GM18868 (cell line): ENCODE results near the gene PDGFRB.
"Not testable (repeated sequence)": the region's sequence is repeated elsewhere in the genome, so short reads cannot be mapped to it uniquely, and the experiment has no call there.

Source experiments
- ATAC-seq: cut with Tn5 transposase; IDR thresholded peaks from one replicate; pipeline ENCODE4 v1.9.1; 2021; ENCODE audit warnings: mild to moderate bottlenecking, moderate library complexity; ENCODE audit not compliant: unreplicated experiment

Gene PDGFRB

GRCh38 chr5:150092159-150092787 lies 63.4 kb downstream of the PDGFRB start:
- peak; percentile 61 for ATAC-seq

GRCh38 chr5:150085950-150086715 lies 69.5 kb downstream of the PDGFRB start, which contains the start of gene CSF1R:
Gene CSF1R, minus strand, starts transcription at chr5:150086554. Its CDS starts 127 bp downstream, at chr5:150086427.
- no peak for ATAC-seq

DNA sequence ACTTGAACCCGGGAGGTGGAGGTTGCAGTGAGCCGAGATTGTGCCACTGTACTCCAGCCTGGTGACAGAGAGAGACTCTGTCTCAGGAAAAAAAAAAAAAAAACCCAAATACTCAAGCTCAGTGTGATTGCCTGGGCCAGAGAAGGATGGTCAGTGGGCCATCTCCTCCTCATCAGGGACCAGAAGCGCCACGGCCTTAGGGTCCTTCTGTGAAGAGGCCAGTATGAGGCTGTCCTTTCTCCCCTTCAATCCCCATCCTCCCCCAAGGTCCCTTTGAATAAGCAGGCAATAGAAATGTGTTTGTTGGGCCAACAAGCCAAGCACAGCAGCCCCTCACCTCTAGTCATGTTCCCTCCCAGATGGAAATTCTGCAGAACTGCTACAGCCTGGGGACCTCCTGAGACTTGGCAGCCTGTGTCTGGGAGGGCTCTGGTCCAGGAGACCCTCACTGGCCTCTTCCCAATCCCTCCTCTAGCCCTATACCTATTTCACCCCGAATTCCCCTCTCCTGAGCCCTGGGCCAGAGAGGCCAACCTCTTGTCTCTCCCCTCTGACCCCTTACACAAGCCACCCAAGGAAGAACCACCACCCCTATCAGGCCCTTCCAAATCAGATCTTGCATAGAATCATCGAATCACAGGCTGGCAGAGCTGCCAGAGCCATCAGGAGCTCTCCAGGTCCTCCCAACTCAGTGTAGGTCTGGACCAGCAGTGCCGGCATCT lies 70.3 kb downstream of the PDGFRB start:
- no peak for ATAC-seq

DNA sequence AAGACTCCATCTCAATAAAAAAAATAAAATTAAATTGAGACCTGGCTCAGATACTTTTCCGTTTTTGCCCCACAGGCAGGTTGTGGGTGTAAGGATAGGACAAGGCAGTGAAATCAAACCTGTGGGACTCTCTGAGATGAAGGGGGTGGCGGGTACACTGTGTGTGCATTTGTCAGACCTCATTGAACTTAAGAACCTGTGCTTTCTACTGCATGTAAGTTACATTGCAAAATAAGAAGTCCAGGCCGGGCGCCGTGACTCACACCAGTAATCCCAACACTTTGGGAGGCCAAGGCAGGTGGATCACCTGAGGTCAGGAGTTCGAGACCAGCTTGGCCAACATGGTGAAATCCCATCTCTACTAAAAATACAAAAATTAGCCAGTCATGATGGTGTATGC lies 70.9 kb downstream of the PDGFRB start:
- ATAC-seq: not testable (repeated sequence)

GRCh38 chr5:150082889-150083288 lies 72.8 kb downstream of the PDGFRB start:
- no peak for ATAC-seq

- ATAC-seq: peak; percentile 41
Observed at GRCh38 chr5:150082374-150082773, 73.3 kb downstream of the PDGFRB start.

DNA sequence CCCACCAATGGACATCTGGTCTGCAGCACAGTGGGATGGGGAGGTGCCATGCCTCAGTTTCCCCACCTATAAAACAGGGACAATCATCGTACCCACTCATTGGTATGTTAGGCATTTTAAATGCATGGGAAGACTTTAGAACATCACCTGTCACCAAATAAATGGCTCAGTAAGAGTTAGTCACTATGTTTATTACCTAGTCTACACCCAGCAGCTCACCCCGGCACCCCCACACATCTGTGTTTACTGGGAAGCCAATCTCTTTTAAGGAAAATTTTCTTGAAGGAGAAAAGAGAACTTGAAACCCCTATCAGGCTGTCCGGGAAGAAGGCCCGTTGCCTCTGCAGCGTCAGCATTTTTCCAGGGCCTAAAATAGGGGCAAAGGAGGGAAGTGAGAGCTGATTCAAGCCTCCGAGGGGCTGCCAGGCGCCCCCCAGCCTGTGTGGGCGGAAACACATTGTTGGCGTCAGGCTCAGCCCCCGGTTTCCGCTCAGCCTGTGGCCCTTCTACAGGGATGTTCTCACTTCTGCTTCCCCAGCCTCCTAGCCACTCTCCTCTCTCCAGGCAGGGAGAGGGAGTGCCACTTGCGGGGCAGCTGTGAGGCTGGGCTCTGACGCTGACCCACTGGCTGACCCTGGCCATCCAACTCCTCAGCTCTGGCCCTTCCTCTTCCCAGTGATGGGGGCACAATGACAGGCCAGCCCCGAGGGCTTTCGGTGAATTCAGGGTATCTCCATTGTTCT lies 73.9 kb downstream of the PDGFRB start:
- peak; percentile 90 for ATAC-seq

- no peak for ATAC-seq
Observed at GRCh38 chr5:150080696-150081435, 74.8 kb downstream of the PDGFRB start.

DNA sequence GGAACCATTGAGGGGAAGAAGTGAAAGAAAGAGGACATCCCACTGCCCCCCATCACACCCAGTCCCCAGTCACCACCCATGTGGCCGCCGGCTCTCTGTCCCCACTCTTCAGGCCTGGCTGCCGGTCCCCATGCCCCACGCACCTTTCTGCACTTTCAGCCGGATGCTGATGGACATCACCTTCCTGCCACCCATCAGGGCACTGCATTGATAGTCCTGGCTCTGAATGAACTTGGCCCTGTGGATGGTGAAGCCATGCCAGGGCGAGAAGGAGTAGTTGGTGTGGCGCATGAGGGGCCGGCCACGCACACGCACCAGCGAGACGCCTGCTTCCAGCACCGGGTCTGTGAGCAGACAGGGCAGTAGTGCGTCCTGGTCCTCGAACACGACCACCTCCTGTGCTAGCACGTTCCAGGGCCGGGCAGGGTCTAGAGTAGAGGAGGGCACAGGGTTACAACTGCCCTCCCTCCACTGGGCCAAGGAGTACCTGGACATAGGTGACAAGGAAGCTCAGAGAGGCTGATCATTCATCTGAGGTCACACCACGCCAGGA lies 75.7 kb downstream of the PDGFRB start:
- ATAC-seq: no peak

DNA sequence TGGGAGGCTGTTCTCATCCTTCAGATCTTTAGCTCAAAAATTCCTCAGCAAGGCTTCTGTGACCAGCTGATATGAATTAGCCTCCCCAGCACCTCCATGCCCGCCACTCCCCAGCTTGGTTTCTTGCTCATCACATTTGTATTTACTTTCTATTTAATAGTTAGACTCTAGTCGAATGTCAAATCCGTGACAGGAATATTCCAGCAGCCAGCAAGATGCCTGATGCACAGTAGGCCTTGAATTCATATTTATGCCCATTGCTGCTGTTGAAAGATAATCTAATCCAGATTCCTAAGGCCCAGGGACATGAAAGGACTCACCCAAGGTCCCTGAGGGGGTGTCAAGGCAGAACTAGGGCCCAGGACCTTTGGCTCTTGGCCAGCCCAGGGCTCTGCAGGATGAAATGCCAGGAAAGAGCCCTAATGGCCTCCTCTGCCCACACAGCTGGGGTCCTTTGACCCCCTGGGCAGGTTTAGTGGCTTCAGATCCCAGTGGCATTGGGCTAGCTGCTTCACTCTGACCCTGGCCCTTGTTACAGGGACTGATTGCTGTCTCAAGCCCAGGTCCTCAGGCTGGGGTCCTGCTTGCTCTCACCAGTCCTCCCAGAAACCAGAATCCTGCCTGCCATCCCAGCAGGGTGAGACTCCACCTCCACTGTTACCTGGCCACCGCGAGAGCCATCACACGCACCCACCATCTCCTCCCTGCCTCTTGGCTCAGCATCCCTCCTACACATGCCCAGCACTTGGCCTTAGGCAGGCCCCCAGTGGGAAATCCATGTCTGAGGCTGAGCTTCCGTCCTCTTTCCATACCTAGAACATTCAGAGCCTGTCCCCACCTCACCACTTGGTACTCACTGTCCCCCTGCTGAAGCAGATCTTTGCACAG lies 76.6 kb downstream of the PDGFRB start:
- ATAC-seq: no peak

DNA sequence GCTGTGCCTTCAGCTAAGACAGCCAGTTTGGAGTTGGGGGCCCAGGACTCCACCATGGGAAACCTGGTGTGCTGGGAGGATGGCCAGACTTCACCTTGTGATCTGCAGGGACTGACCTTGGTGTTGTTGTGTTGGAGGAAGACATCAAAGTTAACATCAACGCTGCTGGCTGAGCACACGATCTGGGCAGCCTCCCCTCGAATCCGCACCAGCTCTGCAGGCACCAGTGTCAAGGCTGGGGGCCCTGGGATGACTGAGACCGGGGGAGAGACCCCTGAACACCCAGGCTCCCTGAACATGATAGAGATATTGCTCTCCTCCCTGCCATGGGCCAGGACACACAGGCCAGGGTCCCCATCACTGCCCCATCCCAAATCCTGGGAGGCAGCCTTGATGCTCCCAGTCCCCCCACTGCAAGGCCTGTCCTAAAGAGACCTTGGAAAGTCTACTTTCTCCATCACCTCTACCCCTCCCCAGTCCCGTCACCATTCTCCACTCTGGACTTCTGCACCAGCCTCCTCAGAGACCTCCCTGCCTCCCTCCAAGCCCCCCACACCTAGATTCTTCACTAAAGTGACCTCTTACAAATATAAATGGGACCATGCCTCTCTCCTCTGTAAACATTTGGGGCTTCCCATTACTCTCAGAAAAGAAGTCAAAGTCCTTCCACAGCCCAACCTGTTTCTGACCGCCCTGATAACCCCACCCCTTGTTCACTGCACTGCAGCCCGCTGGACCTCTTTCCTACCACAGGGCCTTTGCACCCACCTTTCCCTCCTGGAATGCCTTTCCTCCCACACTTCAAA lies 77.4 kb downstream of the PDGFRB start:
- ATAC-seq: no peak

GRCh38 chr5:150077060-150077459 lies 78.6 kb downstream of the PDGFRB start:
- no peak for ATAC-seq

DNA sequence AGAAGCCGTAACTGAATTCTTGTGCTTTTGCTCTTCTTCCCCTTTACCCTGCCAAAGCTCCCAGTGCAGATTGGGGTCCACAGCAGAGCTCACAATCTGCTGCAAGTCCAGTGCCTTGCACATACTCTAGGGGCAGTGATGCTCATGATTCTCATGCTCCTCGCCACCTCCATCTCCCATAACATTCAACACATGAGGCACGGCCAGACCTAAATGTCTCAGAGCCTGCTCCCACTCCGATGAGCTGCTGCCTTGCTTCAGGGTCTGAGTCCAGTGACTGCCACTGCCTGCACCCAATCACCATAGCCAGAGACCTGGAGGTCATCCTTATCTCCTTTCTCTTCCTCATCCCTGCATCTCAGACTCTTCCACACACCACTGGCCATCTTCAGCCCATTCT lies 79.8 kb downstream of the PDGFRB start:
- ATAC-seq: no peak

DNA sequence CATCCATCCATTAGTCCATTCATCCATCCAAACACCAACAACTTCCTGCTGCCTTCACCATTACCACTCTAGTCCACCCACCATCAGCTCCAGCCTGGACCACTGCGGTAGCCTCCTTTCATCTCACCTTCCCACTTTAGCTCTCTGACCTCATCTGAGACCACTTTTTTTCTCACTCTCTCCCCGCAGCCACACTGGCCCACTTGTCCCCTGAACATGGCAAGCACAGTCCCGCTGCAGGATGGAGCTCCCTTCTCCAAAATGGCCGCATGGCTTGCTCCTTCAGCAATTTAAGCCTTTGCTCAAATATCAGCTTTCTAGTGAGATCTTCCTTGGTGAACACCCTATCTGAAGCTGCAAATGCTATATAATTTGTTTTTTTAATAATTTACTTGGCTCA lies 80.4 kb downstream of the PDGFRB start:
- no peak for ATAC-seq

DNA sequence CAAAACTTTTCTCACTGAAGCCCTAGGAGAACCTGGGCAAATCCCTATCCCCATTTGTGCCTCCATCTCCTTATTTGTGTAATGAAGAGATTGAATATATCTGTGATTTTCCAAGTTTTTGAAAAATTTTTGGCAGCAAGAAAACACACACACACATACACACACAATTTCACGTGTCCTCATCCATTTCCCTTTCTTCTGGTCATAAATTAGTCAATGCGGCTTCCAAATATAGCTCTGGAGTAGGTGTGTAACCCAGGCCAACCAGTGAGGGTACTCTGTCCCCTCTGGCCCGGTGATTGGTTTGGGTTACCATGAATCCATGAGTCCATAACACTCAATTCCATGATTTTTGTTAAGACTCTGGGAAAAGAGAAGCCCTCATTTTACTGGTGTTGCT lies 82.0 kb downstream of the PDGFRB start:
- no peak for ATAC-seq

DNA sequence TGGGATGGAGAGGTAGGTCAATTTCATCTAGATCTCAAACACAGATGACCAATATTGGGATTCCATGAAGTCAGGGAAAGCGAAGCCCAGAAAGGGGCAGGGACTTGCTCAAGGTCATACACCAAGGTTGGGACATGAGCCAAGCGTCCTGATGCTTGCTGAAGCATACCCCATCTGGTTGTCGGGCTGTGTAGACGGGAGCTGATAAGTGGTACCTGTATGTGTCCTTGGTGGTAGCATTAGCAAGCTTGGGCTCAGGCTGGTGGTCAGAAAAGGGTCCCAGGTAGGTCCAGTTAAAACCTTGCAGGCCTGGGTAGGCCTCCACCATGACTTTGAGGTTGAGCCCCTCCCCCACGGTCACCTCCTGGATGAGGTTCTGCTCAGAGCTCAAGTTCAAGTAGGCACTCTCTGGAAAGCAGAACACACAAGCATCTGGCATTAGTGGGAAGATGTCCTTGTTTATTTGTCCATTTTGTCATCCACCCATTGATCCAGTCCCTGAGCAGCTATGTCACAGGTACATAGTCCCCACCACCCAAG lies 82.5 kb downstream of the PDGFRB start:
- no peak for ATAC-seq

DNA sequence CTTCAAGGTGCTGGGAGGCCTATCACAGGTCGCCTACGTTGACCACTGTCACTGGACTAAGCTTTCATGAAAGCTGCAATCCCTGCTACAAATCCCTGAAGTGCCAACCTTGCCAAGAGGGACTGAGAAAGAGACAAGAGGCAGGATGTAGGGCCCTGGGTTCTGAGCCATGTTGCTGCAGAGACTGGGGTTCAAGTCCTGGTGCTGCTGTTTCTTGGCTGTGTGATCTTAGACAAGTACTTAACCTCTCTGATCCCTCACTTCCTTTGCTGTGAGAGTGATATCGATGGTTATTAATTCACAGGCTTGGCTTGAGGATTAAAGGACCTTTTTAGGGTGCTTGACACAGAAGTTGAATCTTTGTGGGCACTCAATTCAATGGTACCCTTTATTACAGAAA lies 84.8 kb downstream of the PDGFRB start:
- ATAC-seq: no peak
